ENCODE results near the gene NAT14.

The NAT14 gene

DNA sequence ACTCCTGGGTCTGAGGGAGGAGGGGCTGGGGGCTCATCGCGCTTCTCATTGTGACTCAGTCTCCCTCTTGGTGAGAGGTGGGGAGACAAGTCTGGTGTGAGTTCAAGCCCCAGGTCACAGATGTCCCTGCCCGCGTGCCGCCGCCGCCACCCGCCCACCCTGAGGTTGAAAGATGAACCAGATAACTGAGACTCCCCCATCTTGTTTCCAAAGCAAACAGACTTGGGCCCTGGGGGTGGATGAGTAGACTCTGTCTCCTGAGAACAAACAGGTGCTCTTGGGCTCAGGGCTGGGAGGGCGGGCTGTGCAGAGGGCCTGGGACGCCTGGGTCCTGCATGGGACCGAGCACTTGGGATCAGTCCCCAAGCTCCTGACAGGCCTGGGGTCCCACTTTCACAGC is 51.4 kb downstream of the NAT14 start:
- no peak for DNase-seq (ENCODE audit: low read depth)
